Measurements from ENCODE around the gene SMARCD2.
"Not testable (repeated sequence)": the region's sequence is repeated elsewhere in the genome, so short reads cannot be mapped to it uniquely, and the experiment has no call there.

SMARCD2 gene

DNA sequence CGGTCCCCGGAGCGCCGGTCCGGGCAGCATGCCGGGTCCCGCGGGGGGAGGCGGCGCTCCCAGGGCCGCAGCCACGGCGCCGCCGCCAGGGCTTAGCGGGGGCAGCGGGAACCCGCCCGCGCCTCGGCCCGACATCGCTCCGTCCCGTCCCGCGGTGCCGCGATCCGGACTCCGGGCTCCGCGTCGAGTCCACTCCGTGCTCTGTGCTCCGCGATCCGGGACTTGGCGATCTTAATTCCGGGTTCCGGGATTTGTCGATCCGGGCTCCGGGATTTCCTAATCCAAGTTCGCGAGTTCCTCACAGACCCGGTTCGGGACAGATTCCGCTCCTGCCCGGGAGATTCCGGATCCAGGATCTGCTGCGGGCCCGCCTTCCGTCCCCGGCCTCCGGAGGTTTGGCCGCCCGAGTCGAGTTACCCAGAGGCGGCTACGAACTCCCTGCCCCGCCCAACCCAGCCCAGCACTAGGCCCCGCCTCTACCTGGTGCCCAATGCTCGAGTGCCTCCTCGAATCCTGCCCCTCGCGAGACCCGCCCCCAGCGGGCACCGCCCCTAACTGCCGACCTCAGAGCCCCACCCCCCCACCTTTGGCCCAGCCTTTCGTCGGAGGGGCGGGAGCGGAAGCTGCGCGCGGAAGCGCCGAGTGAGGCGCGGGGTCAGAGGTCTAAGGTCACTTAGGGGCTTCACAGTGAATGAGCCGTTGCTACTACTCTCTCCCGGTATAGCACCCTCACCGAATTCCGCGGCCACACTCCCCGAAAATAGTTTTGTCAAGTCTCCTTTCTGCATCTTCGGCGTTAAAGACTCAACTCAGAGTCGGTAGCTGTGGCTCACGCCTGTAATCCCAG lies at the start of gene SMARCD2:
Gene SMARCD2 (minus strand): TSS at position 146 of the 847 bp plus-strand sequence. CDS start 11 bp downstream, at position 135.
- DNase-seq, result peak; percentile 94

DNA sequence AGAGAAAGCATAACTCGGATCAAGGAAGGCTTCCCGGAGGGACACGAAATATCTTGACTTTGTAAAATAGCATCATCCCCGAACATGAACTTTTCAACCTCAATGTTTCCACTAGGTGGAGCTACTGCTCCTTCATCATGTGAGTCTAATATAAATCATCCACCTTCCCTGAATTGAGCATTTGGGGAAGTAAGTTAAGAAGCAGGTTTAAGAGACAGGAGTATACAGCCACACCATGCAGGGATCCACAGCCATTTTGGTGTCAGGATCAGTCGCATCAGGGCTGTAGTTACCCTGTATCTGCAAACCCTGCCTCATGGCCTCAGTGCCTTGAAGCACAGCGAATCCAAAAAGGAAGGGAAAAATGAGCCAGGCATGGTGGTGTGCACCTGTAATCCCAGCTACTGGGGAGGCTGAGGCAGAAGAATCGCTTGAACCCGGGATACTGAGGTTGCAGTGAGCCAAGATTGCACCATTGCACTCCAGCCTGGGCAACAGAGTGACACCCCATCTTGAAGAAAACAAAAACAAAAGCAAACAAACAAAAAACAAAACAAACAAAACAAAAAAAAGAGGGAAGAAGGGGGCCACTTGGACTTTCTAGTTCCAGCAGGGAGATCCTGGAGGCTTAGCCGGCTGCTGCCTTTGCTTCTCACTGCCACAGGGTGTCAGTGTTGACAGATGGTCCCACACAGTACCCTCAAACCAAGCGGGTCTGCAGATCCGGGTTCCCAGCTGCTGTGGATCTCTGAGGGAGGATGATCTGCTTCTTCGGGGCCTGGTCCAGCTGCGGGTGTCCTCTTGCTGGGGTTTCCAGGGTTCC lies 46.8 kb upstream of the SMARCD2 start:
- DNase-seq, result peak; percentile 58

DNA sequence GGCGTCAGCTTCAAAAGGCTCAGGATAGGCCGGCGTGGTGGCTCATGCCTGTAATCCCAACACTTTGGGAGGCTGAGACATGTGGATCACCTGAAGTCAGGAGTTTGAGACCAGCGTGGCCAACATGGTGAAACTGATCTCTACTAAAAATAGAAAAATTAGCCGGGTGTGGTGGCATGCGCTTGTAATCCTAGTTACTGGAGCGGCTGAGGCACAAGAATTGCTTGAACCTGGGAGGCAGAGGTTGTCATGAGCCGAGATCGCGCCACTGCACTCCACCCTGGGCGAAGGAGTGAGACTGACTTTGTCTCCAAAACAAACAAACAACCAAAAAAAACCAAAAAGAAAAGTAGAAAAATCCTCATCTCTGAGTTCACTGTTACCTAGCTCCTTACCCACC lies 42.6 kb upstream of the SMARCD2 start:
- DNase-seq, result not testable (repeated sequence)

DNA sequence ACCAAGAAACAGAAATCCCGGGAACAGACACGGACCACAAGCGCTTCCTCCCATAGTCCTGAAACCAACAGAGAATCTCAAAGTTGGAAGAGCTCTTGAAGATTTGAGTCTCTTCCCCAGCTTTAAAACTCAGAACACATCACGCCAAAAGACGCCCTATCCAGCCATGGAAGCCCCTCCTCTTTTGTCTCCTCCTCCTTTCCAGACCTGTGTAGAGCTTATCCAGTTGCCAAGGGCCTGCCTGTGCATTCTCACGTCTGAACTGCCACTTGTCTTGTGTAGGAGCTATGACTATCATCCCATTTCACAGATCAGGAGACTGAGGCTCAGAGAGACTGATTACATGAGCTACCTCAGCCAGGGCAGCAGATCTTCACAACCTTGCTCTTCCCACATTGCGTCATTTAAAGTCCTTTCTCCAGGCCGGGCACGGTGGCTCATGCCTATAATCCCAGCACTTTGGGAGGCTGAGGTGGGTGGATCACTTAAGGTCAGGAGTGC lies 40.2 kb upstream of the SMARCD2 start:
- DNase-seq, result not testable (repeated sequence)

DNA sequence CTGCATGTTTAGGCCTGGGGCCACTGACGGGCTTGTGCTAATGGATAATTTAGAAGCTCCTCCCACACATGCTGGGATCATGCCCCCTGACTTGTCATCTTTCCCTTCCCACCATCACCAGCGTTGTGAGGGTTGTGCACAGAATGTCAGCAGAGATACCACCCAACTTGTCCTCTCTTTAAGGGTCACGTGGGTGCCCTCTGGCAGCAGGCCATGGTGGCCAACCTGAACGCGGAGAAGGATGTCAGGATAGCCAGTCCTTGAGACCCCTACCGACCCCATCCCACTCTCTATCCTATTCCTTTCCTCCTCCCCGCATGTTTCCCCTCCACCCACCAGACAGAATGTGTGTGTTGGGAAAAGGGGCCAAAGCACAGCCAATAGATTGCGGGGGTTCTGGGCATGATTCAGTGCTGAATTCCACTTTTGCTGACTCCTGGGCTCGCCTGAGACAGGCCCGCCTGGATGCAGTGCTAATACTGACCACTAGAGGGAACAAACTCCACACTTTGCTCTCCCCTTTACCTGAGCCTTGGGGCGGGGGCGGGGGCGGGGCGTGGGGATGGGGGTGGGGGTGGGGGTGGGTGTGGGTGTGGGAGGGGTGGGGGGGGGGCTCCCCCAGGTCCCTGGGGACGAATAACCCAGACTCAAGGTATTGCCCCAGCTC lies 39.6 kb upstream of the SMARCD2 start, which contains the start of gene GH2:
Gene GH2 (minus strand): TSS at position 10 of the 667 bp plus-strand sequence. CDS start 143 bp downstream, outside the sequence.
- peak; percentile 2 for DNase-seq

DNA sequence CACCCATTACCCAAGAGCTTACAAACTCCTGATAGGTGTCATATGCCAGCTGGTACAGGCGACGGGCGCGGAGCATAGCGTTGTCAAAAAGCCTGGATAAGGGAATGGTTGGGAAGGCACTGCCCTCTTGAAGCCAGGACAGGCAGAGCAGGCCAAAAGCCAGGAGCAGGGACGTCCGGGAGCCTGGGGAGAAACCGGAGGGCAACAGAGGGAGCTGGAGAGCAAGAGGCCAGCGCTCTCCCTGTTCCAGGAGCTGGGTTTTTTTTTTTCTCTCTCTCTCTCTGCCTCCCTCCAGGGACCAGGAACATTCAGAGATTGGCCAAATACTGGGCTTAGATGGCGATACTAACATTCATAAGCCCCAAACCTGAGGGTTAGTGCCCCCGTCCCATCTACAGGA lies 38.9 kb upstream of the SMARCD2 start:
- DNase-seq, result not testable (repeated sequence)

DNA sequence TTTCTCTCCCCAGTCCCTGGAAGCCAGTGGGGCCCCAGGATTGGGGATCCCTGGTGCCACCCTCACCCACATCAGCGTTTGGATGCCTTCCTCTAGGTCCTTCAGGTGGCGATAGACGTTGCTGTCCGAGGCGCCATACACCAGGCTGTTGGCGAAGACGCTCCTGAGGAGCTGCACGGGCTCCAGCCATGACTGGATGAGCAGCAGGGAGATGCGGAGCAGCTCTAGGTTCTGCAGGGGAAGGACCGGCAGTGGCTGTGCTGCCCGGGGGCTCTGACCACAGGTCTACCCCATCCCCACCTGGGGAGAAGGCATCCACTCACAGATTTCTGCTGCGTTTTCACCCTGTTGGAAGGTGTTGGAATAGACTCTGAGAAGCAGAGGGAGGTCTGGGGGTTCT lies 38.2 kb upstream of the SMARCD2 start:
- no peak for DNase-seq

DNA sequence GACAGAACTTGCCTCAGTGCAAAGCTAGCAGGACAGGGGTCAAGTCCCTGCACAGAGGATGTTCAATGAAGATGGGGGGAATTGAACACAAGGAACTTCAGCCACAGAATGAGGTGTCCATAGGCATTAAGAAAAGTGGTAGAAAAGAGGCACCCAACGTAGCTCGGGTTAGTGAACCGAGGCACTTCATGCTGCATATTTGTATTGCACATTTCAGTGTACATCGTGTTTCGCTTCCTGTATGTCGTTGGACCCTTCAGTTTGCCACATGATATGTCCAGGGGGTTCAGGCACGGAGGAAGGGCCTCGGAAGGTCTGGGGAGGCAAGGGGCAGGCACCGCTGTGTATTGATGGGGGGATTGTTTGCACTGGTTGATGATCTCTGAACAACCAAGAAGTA lies 35.9 kb upstream of the SMARCD2 start:
- DNase-seq, result not testable (repeated sequence)

DNA sequence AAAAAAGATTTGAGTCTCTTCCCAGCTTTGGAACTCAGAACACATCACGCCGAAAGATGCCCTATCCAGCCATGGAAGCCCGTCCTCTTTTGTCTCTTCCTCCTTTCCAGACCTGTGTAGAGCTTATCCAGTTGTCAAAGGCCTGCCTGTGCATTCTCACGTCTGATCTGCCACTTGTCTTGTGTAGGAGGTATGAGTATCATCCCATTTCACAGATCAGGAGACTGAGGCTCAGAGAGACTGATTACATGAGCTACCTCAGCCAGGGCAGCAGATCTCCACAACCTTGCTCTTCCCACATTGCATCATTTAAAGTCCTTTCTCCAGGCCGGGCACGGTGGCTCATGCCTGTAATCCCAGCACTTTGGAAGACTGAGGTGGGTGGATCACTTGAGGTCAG lies 32.2 kb upstream of the SMARCD2 start:
- DNase-seq, result not testable (repeated sequence)

DNA sequence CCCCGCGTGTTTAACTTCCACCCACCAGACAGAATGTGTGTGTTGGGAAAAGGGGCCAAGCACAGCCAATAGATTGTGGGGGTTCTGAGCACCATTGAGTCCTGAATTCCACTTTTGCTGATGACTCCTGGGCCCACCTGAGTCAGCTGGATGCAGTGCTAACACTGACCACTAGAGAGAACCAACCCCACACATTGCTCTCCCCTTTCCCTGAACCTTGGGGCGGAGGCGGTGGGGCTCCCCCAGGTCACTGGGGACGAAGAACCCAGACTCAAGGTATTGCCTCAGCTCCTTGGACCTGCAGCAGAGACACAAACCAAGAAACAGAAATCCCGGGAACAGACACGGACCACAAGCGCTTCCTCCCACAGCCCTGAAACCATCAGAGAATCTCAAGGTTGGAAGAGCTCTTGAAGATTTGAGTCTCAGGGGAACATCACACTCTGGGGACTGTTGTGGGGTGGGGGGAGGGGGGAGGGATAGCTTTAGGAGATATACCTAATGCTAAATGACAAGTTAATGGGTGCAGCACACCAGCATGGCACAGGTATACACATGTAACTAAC lies 31.7 kb upstream of the SMARCD2 start:
- DNase-seq, result not testable (repeated sequence)

DNA sequence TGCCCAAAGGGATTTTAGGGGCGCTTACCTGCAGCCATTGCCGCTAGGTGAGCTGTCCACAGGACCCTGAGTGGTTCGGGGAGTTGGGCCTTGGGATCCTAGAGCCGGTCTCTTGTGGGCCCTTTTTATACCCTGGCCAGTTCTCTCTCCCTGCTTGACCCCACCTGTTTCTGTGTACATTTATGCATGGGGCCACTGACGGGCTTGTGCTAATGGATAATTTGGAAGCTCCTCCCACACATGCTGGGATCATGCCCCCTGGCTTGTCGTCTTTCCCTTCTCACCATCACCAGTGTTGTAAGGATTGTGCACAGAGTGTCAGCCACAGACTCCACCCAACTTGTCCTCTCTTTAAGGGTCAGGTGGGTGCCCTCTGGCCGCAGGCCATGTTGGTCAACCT lies 31.1 kb upstream of the SMARCD2 start, which contains the start of gene CSH2:
Gene CSH2 (minus strand): TSS at position 101 of the 400 bp plus-strand sequence. CDS start 63 bp downstream, at position 38.
- not testable (repeated sequence) for DNase-seq

DNA sequence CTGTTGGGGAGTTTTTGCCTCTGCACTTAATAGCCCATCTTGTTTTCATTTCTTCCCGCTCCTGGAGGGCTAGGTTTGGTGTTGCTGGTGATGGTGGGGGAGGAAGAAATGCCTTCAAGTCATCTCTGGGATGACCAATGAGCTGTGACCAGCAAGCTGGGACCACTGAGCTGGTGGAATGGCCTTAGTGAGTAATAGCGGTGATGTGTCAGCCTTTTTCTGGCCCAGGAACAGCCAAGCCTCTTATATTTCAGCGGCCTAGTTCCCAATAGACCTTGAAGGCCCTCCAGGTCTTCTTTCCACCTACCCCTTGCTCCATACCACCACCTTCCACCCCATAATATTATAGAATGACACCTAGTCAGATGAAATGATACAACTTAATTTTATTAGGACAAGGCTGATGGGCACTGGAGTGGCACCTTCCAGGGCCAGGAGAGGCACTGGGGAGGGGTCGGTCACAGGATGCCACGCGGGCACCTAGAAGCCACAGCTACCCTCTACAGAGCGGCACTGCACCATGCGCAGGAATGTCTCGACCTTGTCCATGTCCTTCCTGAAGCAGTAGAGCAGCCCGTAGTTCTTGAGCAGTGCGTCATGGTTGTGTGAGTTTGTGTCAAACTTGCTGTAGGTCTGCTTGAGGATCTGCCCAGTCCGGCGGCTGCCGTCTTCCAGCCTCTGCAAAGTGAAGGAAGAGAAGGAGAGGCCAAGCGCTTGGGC lies 29.3 kb upstream of the SMARCD2 start:
- DNase-seq, result not testable (repeated sequence)

DNA sequence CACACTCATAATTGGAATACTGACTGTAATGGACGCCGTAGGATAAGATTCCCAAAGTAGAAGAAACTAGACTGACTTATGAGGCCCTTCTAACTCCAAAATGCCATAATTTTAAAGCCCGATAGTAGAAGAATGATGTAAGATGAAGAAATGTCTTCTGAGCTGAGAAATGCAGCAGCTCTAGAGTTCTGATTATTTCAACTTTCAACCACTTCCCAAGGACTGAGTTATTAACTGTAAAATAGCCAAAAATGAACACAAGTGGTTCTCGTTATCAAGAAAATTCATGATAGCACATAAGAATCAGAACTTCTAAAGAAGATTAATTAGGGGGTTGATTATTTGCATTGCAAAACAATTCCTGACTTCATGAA lies 27.8 kb upstream of the SMARCD2 start:
- not testable (repeated sequence) for DNase-seq

DNA sequence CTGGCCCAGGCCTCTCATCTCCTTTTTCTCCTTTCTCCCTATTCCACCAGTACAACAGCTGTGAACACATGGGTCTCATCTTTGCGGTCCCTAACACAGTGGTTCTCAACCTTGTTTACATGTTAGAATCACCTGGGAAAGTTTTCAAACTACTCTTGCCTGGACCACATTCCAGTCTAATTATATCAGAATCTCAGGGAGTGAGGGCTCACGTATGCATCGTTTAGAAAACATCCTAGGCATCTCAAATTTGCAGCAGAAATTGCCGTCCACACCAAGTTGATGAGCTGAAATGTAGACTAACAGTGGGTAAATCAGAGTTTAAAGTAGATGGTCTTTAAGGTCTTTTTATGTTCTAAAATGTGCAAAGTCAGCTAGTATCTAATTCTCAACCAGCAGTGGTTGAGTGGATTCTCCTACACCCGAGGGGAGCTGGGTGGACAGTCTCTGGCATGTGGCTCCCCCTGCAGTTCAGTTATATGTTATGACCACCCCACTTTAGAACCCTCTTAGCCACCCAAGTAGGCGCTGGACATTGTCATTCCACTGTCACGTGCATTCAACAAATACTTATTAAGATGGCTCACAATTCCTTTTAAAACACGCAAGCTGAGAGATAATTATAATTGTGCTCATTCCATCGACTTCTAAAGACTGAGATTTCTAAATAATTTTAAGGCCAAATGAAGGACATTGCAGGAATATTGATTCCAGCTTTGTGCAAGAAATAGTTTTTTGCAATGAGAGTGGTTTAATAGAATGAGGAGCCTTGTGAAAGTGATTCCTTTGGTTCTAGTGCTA lies 27.2 kb upstream of the SMARCD2 start:
- not testable (repeated sequence) for DNase-seq

DNA sequence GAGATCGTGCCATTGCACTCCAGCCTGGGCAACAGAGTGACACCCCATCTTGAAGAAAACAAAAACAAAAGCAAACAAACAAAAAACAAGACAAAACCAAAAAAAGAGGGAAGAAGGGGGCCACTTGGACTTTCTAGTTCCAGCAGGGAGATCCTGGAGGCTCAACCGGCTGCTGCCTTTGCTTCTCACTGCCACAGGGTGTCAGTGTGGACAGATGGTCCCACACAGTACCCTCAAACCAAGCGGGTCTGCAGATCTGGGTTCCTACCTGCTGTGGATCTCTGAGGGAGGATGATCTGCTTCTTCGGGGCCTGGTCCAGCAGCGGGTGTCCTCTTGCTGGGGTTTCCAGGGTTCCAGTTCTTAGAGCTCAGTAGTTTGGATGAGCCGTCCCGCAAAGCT lies 24.1 kb upstream of the SMARCD2 start:
- DNase-seq, result not testable (repeated sequence)

DNA sequence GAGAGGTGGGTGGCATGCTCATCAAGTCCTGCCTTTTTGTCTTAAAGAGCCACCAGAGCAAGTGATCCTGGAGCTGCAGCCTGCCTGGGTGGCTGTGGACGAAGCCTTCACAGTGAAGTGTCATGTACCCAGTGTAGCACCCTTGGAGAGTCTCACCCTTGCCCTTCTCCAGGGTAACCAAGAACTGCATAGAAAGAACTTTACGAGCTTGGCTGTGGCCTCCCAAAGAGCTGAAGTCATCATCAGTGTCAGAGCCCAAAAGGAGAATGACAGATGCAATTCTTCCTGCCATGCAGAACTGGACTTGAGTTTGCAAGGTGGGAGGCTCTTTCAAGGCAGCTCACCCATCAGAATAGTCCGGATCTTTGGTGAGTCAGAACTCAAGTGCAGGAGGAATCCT lies 16.8 kb upstream of the SMARCD2 start:
- DNase-seq, result no peak

DNA sequence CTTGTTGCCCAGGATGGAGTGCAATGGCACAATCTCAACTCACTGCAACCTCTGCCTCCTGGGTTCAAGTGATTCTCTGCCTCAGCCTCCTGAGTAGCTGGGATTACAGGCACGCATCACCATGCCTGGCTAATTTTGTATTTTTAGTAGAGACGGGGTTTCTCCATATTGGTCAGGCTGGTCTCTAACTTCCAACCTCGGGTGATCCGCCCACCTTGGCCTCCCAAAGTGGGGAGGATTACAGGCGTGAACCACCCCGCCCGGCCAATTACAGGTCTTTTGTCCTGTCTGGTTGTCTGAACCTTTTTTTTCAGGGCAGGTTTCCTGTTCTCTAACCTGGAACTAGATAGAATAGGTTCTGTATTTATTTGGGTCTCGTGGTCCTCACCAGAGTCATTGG lies 13.9 kb upstream of the SMARCD2 start:
- not testable (repeated sequence) for DNase-seq

DNA sequence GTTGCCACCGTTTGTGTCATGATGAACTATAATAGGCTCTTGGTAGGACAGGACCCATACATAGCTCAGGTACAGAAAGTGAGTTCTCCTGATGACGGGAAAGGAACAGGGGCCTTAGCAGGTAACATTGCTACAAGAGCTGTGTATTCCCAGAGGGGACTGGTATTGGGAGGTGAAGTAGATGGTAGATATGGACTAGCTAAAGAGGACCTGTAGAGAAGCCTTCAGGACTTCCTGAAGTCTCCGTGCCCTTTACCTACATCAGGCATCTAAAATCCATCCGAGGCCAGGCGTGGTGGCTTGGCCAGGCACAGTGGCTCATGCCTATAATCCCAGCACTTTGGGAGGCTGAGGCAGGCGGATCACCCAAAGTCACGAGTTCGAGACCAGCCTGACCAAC lies 12.7 kb upstream of the SMARCD2 start:
- DNase-seq, result no peak

DNA sequence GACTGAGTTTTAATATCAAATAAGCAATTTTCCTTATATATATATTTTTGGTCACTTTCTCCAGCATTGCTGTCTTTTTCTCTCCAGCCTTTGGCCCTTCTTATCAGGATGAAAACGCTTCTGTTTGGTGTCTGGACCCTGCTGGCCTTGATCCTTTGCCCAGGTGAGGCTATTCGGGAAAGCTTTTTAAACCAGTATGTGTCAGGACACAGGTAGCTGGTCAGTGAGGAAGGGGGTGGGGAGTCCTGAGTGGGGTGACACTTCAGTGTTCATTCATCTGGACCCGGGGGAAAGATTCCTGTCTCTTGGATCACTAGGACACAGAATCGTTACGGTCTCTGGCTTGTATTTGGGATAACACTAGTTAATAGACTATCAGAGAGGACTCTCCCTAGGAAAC lies 12.2 kb upstream of the SMARCD2 start:
- no peak for DNase-seq

DNA sequence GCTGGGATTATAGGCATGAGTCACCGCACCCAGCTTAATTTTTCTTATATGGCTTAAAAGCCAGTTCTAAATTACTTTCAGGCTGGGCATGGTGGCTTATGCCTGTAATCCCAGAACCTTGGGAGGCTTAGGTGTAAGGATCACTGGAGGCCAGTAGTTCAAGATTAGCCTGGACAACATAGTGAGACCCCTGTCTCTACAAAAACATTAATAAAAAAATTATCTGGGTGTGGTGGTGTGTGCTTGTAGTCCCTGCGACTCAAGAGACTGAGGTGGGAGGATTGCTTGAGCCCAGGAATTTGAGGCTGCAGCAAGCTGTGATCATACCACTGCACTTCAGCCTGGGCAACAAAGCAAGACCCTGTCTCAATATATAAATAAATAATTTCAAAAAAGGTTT lies 10.8 kb upstream of the SMARCD2 start:
- no peak for DNase-seq

DNA sequence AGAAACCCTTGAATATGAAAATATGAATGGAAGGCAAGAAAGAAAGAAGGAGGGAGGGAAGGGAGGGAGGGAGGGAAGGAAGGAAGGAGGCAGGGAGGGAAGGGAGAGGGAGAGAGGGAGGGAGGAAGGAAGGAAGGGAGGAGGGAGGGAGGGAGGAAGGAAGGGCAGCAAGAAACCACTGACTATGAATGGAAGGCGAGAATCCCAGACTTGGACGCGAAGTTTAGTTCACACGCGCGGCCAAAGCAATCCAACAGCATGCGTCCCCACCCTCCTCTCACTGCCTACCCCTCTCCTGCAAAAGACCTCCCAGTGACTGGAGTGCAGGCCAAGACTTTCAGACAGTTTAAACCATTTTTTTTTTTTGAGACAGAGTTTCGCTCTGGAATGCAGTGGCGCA lies 7.9 kb upstream of the SMARCD2 start:
- no peak for DNase-seq
